Sigmoid colon (tissue), 7 donors: Measurements from ENCODE around the gene KCNJ15. TPM values are rescaled to one million over a fixed set of nuclear protein-coding genes. Genes with fewer than 3 reads are reported as not detected.

Experiments used
- DNase-seq: peaks from one replicate; pipeline ENCODE4 v3.0.0-alpha.2; 2019
- H3K27ac ChIP-seq, 4 donors: fragments of 200-600 bp; sonication (generic); one replicate each; pipeline ENCODE4 v1.5.1; 2016 to 2019; ENCODE audit warnings: mild to moderate bottlenecking in 1 of 4
- H3K27me3 ChIP-seq, 3 donors: fragments of 200-600 bp; sonication (generic); one replicate each; pipeline ENCODE4 v1.5.1; 2019; ENCODE audit warnings: mild to moderate bottlenecking in 1 of 3
- H3K36me3 ChIP-seq, 4 donors: fragments of 200-600 bp; sonication (generic); one replicate each; pipeline ENCODE4 v1.5.1; 2016 to 2019
- H3K4me1 ChIP-seq, 4 donors: fragments of 200-600 bp; sonication (generic); one replicate each; pipeline ENCODE4 v1.5.1; 2017 to 2019
- H3K4me3 ChIP-seq, 4 donors: fragments of 200-600 bp; sonication (generic); one replicate each; pipeline ENCODE4 v1.5.1; 2017 to 2019; ENCODE audit warnings: mild to moderate bottlenecking in 2 of 4, moderate library complexity in 1 of 4
- H3K9me3 ChIP-seq, 4 donors: fragments of 200-600 bp in 3 of 4; sonication (generic) in 3 of 4; one replicate each; pipeline versions ENCODE4 v1.5.1 to v1.6.1; 2013 to 2019
- CTCF ChIP-seq, 4 experiments: fragments of 450-650 bp in 3 of 4; fragments of 200-600 bp in 1 of 4; IDR thresholded peaks; one replicate each; pipeline ENCODE4 v1.5.1; 2016 to 2019; ENCODE audit warnings: antibody characterized with exemption in 4 of 4, mild to moderate bottlenecking in 3 of 4, moderate library complexity in 2 of 4
- EP300 ChIP-seq, 4 donors: sonication (generic); formaldehyde crosslinking; IDR thresholded peaks; one replicate each; pipeline ENCODE4 v1.6.1; 2017; ENCODE audit warnings: antibody characterized with exemption in 4 of 4
- POLR2A ChIP-seq, 2 donors: fragments of 450-650 bp; IDR thresholded peaks; one replicate each; pipeline ENCODE4 v1.6.1; 2016; ENCODE audit warnings: antibody characterized with exemption in 2 of 2, mild to moderate bottlenecking in 2 of 2, moderate library complexity in 2 of 2
- POLR2AphosphoS5 ChIP-seq, 4 donors: sonication (generic); formaldehyde crosslinking; IDR thresholded peaks; one replicate each; pipeline ENCODE4 v1.6.1; 2017; ENCODE audit warnings: antibody characterized with exemption in 4 of 4
- WGBS, 2 donors: extraction: QIAGEN DNeasy Blood & Tissue Kit; methylation state at CpG; one replicate each; pipeline ENCODE4 v1.1.7; 2013; 5-methylcytosine and 5-hydroxymethylcytosine counted together
- intact Hi-C: fragments of 100-400 bp; cut with DNase I; formaldehyde crosslinking; loops from one replicate; pipeline ENCODE4 v1.15.1; 2023
- polyA plus RNA-seq, 3 donors: library from polyadenylated mRNA; stranded (reverse); fragments of 200-250 nt; gene quantifications; one replicate each; pipeline ENCODE4 v1.2.3, GENCODE V29; 2013
- total RNA-seq, 4 donors: library from RNA; depleted of rRNA; stranded (reverse); fragments of >200 nt; gene quantifications; one replicate each; pipeline ENCODE4 v1.1.0, GENCODE V29; 2016
- donor health status: healthy with polysubstance abuse.
- donor health status: Bipolar disorder and iron deficiency.
- donor health status: healthy.

Gene KCNJ15
- total and polyA plus RNA-seq, 7 donors, result 0.22 to 0.60 (median 0.49) TPM; not detected in 4

- no peak for TF ChIP-seq POLR2A (IDR thresholded peaks at IDR 0.05)
- TF ChIP-seq POLR2AphosphoS5 (IDR thresholded peaks at IDR 0.05), result no peak
- no peak for TF ChIP-seq CTCF (IDR thresholded peaks at IDR 0.05)
- no peak for TF ChIP-seq EP300 (IDR thresholded peaks at IDR 0.05)
- Histone ChIP-seq H3K27ac (no peak overlapping the region), H3K36me3 (no peaks in the 10 kb centered on the region), H3K27me3 (peaks cover 0 to 4% (median 3%) of the 10 kb centered on the region in 3 donors), H3K9me3 (no peaks in the 10 kb centered on the region), H3K4me1 (no peaks in the 10 kb centered on the region), H3K4me3 (no peak overlapping the region)
- intact Hi-C loops, result no loop called here
- 81 to 92% methylated on average over 6 of the region's 6 CpGs for WGBS, 2 donors
- DNase-seq, result no peak
Measured at GRCh38 chr21:38321568-38321967, 64.8 kb downstream of the KCNJ15 start.

GRCh38 chr21:38322311-38322950 lies 65.6 kb downstream of the KCNJ15 start:
- Histone ChIP-seq H3K27me3 (peaks cover 0 to 4% (median 3%) of the 10 kb centered on the region in 3 donors), H3K4me1 (no peaks in the 10 kb centered on the region), H3K36me3 (no peaks in the 10 kb centered on the region), H3K9me3 (no peaks in the 10 kb centered on the region), H3K4me3 (no peak overlapping the region), H3K27ac (no peak overlapping the region)
- DNase-seq, result no peak
- TF ChIP-seq POLR2A (IDR thresholded peaks at IDR 0.05), result no peak
- TF ChIP-seq POLR2AphosphoS5 (IDR thresholded peaks at IDR 0.05), result no peak
- no peak for TF ChIP-seq CTCF (IDR thresholded peaks at IDR 0.05)
- TF ChIP-seq EP300 (IDR thresholded peaks at IDR 0.05), result no peak
- 91 to 93% methylated on average over 8 of the region's 8 CpGs for WGBS, 2 donors
- intact Hi-C loops, result no loop called here

- no peak overlapping the region for H3K27ac ChIP-seq
- H3K27me3 ChIP-seq, result peaks cover 0 to 4% (median 3%) of the 10 kb centered on the region in 3 donors
- H3K4me1 ChIP-seq, result no peaks in the 10 kb centered on the region
- DNase-seq, result no peak
- TF ChIP-seq EP300 (IDR thresholded peaks at IDR 0.05) (no peak), CTCF (IDR thresholded peaks at IDR 0.05) (no peak), POLR2AphosphoS5 (IDR thresholded peaks at IDR 0.05) (no peak), POLR2A (IDR thresholded peaks at IDR 0.05) (no peak)
- no peaks in the 10 kb centered on the region for H3K36me3 ChIP-seq
- intact Hi-C loops, result no loop called here
- no peaks in the 10 kb centered on the region for H3K9me3 ChIP-seq
- WGBS, 2 donors, result 68 to 70% methylated on average over 5 of the region's 5 CpGs
- no peak overlapping the region for H3K4me3 ChIP-seq
Measured at GRCh38 chr21:38323721-38324531, 67.1 kb downstream of the KCNJ15 start.

- Histone ChIP-seq H3K27me3 (peaks cover 3 to 4% (median 3%) of the 10 kb centered on the region in 3 donors), H3K4me1 (no peaks in the 10 kb centered on the region), H3K9me3 (no peaks in the 10 kb centered on the region), H3K36me3 (no peaks in the 10 kb centered on the region), H3K4me3 (no peak overlapping the region), H3K27ac (no peak overlapping the region)
- no peak for TF ChIP-seq POLR2A (IDR thresholded peaks at IDR 0.05)
- no peak for DNase-seq
- intact Hi-C loops, result no loop called here
- WGBS, 2 donors, result 80 to 82% methylated on average over 2 of the region's 2 CpGs
Measured at GRCh38 chr21:38325216-38325615, 68.4 kb downstream of the KCNJ15 start.

- Histone ChIP-seq H3K4me3 (no peak overlapping the region), H3K27ac (no peak overlapping the region), H3K4me1 (no peaks in the 10 kb centered on the region), H3K9me3 (no peaks in the 10 kb centered on the region), H3K27me3 (peaks cover 3 to 4% (median 3%) of the 10 kb centered on the region in 3 donors), H3K36me3 (no peaks in the 10 kb centered on the region)
- intact Hi-C loops, result no loop called here
- DNase-seq, result no peak
- 82 to 87% methylated on average over 8 of the region's 8 CpGs for WGBS, 2 donors
- no peak for TF ChIP-seq POLR2AphosphoS5 (IDR thresholded peaks at IDR 0.05)
- no peak for TF ChIP-seq CTCF (IDR thresholded peaks at IDR 0.05)
- TF ChIP-seq POLR2A (IDR thresholded peaks at IDR 0.05), result no peak
- no peak for TF ChIP-seq EP300 (IDR thresholded peaks at IDR 0.05)
Measured at GRCh38 chr21:38325731-38326420, 69.1 kb downstream of the KCNJ15 start.
